HCT116 (cell line): ENCODE data around the gene ZNF708. TPM values are rescaled to one million over a fixed set of nuclear protein-coding genes. Genes with fewer than 3 reads are reported as not detected.
A peak's percentile ranks its signal among the peaks of the same experiment; 100 is the strongest.

ENCODE experiments used
- ATAC-seq: fragments of 200-7000 bp; cut with Tn5 transposase; 2 replicates; pipeline ENCODE4 v1.9.1; 2020; ENCODE audit warnings: mild to moderate bottlenecking, moderate library complexity
- BruUV-seq: library from RNA; stranded (reverse); fragments of 400-500 nt; replicated peaks from 2 replicates; lab custom pipeline; 2021; lab: Mats Ljungman, UMichigan
- CTCF ChIA-PET: fragments of 300-600 bp; sonication (Branson Sonifier 250); formaldehyde crosslinking; loops from one replicate; lab custom pipeline; 2021; ENCODE audit warnings: antibody characterized with exemption; lab: Charles Lee
- POLR2A ChIA-PET: fragments of 300-600, 350-600 bp; sonication (Branson Sonifier 250); formaldehyde crosslinking; loops from one replicate; lab custom pipeline; 2021; ENCODE audit warnings: antibody characterized with exemption; lab: Charles Lee
- RAD21 ChIA-PET, 2 experiments: fragments of 300-600 bp; sonication (Branson Sonifier 250); formaldehyde crosslinking; loops; one replicate each; lab custom pipeline; 2023; ENCODE audit warnings: low total read pairs in 2 of 2; ENCODE audit not compliant: uncharacterized antibody in 2 of 2, unreplicated experiment in 2 of 2, low non-redundant PET in 1 of 2; lab: Charles Lee
- DNase-seq: peaks from one replicate; pipeline ENCODE4 v3.0.0-alpha.2; 2010; ENCODE audit warnings: low read depth, low spot score
- H2AFZ ChIP-seq: fragments of 200-600 bp; shearing (Covaris generic), sonication (generic); 2 replicates; pipeline ENCODE4 v1.6.1; 2017; ENCODE audit warnings: low read depth, mixed run types, mixed read lengths, antibody characterized with exemption, low read length; ENCODE audit not compliant: poor library complexity, severe bottlenecking
- H3K27ac ChIP-seq: 2 replicates; pipeline ENCODE4 v1.5.1; 2012; ENCODE audit warnings: low read depth, low read length
- H3K27me3 ChIP-seq: fragments of 200-600 bp; sonication (generic); 2 replicates; pipeline ENCODE4 v1.6.1; 2016; ENCODE audit warnings: mixed run types, low read length, mixed read lengths; ENCODE audit not compliant: insufficient read depth
- H3K36me3 ChIP-seq, 2 experiments: fragments of 200-500 bp in 1 of 2; fragments of 200-600 bp in 1 of 2; sonication (Bioruptor generic) in 1 of 2; sonication (generic) in 1 of 2; 2 replicates each; pipeline versions ENCODE4 v1.5.1 to v1.6.1; 2014 to 2016; ENCODE audit warnings: low read length in 2 of 2, inconsistent platforms in 1 of 2, mixed read lengths in 1 of 2, mixed run types in 1 of 2; ENCODE audit not compliant: insufficient read depth in 2 of 2, control insufficient read depth in 1 of 2
- H3K4me1 ChIP-seq, 2 experiments: fragments of 200-600 bp in 1 of 2; sonication (generic) in 1 of 2; 2 replicates each; pipeline versions ENCODE4 v1.5.1 to v1.6.1; 2012 to 2017; ENCODE audit warnings: low read length in 2 of 2, inconsistent platforms in 1 of 2, mild to moderate bottlenecking in 1 of 2, mixed read lengths in 1 of 2, mixed run types in 1 of 2, moderate library complexity in 1 of 2; ENCODE audit not compliant: insufficient read depth in 2 of 2, control insufficient read depth in 1 of 2
- H3K4me2 ChIP-seq: fragments of 200-600 bp; sonication (generic); 2 replicates; pipeline ENCODE4 v1.6.1; 2017; ENCODE audit warnings: mixed run types, low read length, mixed read lengths
- H3K4me3 ChIP-seq, 2 experiments: fragments of 200-600 bp in 1 of 2; sonication (generic) in 1 of 2; replicated peaks in 1 of 2; 2 replicates each; pipeline ENCODE4 v1.5.1; 2011 to 2016; ENCODE audit warnings: low read length in 2 of 2, control low read depth in 1 of 2, low read depth in 1 of 2, mild to moderate bottlenecking in 1 of 2, mixed read lengths in 1 of 2, mixed run types in 1 of 2
- H3K79me2 ChIP-seq: fragments of 200-600 bp; sonication (generic); 2 replicates; pipeline ENCODE4 v1.6.1; 2017; ENCODE audit warnings: mild to moderate bottlenecking, mixed run types, low read length, moderate library complexity, mixed read lengths; ENCODE audit not compliant: insufficient read depth
- H3K9ac ChIP-seq: fragments of 200-600 bp; sonication (generic); 2 replicates; pipeline ENCODE4 v1.6.1; 2016; ENCODE audit warnings: low read length, mixed read lengths
- H3K9me2 ChIP-seq: fragments of 200-600 bp; sonication (generic), shearing (Covaris generic); 2 replicates; pipeline ENCODE4 v1.6.1; 2017; ENCODE audit warnings: mixed run types, mild to moderate bottlenecking, moderate library complexity; ENCODE audit not compliant: insufficient read depth
- H3K9me3 ChIP-seq, 2 experiments: fragments of 200-500 bp in 1 of 2; fragments of 200-600 bp in 1 of 2; sonication (Bioruptor generic) in 1 of 2; sonication (generic) in 1 of 2; 2 replicates each; pipeline ENCODE4 v1.6.1; 2014 to 2017; ENCODE audit warnings: low read length in 2 of 2, mixed read lengths in 2 of 2, inconsistent platforms in 1 of 2, low read depth in 1 of 2, mild to moderate bottlenecking in 1 of 2, mixed run types in 1 of 2, moderate library complexity in 1 of 2; ENCODE audit not compliant: control insufficient read depth in 1 of 2, insufficient read depth in 1 of 2
- H4K20me1 ChIP-seq: fragments of 200-600 bp; sonication (generic), shearing (Covaris generic); 2 replicates; pipeline ENCODE4 v1.6.1; 2017; ENCODE audit warnings: mixed run types, mild to moderate bottlenecking, moderate library complexity; ENCODE audit not compliant: insufficient read depth
- RAD21 ChIP-seq: IDR thresholded peaks from 2 replicates; pipeline ENCODE4 v1.6.1; 2012; ENCODE audit warnings: low read depth, mild to moderate bottlenecking
- SIN3A ChIP-seq: IDR thresholded peaks from 2 replicates; pipeline ENCODE4 v1.6.1; 2012; ENCODE audit warnings: low read depth
- intact Hi-C: fragments of 100-400 bp; cut with micrococcal nuclease; formaldehyde crosslinking; loops from 2 replicates; pipeline ENCODE4 v1.10.0; 2022
- total RNA-seq: library from RNA; stranded (reverse); gene quantifications from one replicate; pipeline ENCODE4 v1.2.1, GENCODE V29; 2021; ENCODE audit not compliant: unreplicated experiment
- TF ChIP-seq, protein P1 (sequence below), 3 experiments: fragments of 200-600 bp in 1 of 3; sonication (generic) in 1 of 3; IDR thresholded peaks in 2 of 3; conservative IDR thresholded peaks in 1 of 3; 2 replicates each; pipeline ENCODE4 v1.5.1; 2012 to 2017; ENCODE audit warnings: low read depth in 2 of 3, low read length in 2 of 3, antibody characterized with exemption in 1 of 3, borderline replicate concordance in 1 of 3, control low read depth in 1 of 3, mild to moderate bottlenecking in 1 of 3, mixed read lengths in 1 of 3, mixed run types in 1 of 3, moderate library complexity in 1 of 3; ENCODE audit not compliant: insufficient read depth in 1 of 3
- TF ChIP-seq, protein P2 (sequence below): IDR thresholded peaks from 2 replicates; pipeline ENCODE4 v1.6.1; 2011; ENCODE audit warnings: mild to moderate bottlenecking, low read length, moderate library complexity; ENCODE audit not compliant: insufficient replicate concordance; ENCODE audit errors: extremely low read depth

Gene ZNF708
- total RNA-seq, 1 experiment from 2014 or later = 5.3 TPM

DNA sequence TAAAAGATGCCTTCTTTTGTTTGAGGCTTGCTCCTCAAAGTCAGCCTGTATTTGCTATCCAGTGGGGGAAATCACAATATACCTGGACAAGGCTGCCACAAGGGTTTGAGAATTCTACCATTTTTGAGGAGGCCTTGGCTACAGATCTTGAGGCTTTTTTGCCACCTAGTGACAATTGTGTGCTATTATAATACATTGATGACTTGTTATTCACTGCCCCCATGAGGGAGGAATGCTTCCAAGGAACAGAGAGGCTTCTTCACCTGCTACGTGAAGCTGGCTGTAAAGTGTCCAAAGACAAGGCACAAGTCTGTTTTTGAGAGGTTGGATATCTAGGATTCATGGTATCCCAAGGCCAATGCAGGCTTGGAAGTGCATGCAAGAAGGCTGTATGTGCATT is 72.5 kb downstream of the ZNF708 start:
- peak; percentile 23 for DNase-seq
- Histone ChIP-seq H3K9ac (no peak overlapping the region), H3K4me3 (no peak overlapping the region), H3K36me3 (no peaks in the 10 kb centered on the region), H2AFZ (no peak overlapping the region), H3K9me3 (peaks cover 0 to 6% of the 10 kb centered on the region in 2 experiments; a peak in 1 of 4 replicates), H3K4me1 (no peaks in the 10 kb centered on the region), H3K4me2 (no peak overlapping the region), H3K27ac (no peak overlapping the region), H3K79me2 (no peaks in the 10 kb centered on the region), H4K20me1 (no peaks in the 10 kb centered on the region), H3K27me3 (no peaks in the 10 kb centered on the region), H3K9me2 (no peaks in the 10 kb centered on the region)
- no TSS peak for BruUV-seq
- ChIA-PET RAD21 (no interaction called here), CTCF (no interaction called here), POLR2A (no interaction called here)
- intact Hi-C loops = no loop called here
- TF ChIP-seq, protein P1, sequence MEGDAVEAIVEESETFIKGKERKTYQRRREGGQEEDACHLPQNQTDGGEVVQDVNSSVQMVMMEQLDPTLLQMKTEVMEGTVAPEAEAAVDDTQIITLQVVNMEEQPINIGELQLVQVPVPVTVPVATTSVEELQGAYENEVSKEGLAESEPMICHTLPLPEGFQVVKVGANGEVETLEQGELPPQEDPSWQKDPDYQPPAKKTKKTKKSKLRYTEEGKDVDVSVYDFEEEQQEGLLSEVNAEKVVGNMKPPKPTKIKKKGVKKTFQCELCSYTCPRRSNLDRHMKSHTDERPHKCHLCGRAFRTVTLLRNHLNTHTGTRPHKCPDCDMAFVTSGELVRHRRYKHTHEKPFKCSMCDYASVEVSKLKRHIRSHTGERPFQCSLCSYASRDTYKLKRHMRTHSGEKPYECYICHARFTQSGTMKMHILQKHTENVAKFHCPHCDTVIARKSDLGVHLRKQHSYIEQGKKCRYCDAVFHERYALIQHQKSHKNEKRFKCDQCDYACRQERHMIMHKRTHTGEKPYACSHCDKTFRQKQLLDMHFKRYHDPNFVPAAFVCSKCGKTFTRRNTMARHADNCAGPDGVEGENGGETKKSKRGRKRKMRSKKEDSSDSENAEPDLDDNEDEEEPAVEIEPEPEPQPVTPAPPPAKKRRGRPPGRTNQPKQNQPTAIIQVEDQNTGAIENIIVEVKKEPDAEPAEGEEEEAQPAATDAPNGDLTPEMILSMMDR (IDR thresholded peaks at IDR 0.05 in 2 of 3, conservative IDR thresholded peaks at IDR 0.05 in 1 of 3; ENCODE audit: borderline replicate concordance in 1 of 3, insufficient read depth in 1 of 3, low read depth in 2 of 3, low read length in 2 of 3) = peak; percentile 36 to 77 (median 37)
- peak; percentile 51 for TF ChIP-seq RAD21
- TF ChIP-seq, protein P2, sequence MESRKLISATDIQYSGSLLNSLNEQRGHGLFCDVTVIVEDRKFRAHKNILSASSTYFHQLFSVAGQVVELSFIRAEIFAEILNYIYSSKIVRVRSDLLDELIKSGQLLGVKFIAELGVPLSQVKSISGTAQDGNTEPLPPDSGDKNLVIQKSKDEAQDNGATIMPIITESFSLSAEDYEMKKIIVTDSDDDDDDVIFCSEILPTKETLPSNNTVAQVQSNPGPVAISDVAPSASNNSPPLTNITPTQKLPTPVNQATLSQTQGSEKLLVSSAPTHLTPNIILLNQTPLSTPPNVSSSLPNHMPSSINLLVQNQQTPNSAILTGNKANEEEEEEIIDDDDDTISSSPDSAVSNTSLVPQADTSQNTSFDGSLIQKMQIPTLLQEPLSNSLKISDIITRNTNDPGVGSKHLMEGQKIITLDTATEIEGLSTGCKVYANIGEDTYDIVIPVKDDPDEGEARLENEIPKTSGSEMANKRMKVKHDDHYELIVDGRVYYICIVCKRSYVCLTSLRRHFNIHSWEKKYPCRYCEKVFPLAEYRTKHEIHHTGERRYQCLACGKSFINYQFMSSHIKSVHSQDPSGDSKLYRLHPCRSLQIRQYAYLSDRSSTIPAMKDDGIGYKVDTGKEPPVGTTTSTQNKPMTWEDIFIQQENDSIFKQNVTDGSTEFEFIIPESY = no peak
- no peak for TF ChIP-seq SIN3A
- ATAC-seq = peak; percentile 66

Other genes with a start within 250 kb of the ZNF708 start
- 20.0 TPM for gene ZNF714, start 247.2 kb downstream of the ZNF708 start, total RNA-seq
- 9.2 TPM for gene ZNF431, start 187.4 kb downstream of the ZNF708 start, total RNA-seq
- 6.0 TPM for gene ZNF738, start 29.6 kb upstream of the ZNF708 start, total RNA-seq
- 2.2 TPM for gene ZNF493, start 67.7 kb upstream of the ZNF708 start, total RNA-seq
- gene ZNF429, start 176.2 kb upstream of the ZNF708 start, total RNA-seq = 0.42 TPM